GM12865 (cell line): Measurements from ENCODE around the gene CCDC12.

ENCODE experiments used
- DNase-seq: peaks from one replicate; pipeline ENCODE4 v3.0.0; 2010; ENCODE audit warnings: low read depth
- H3K4me3 ChIP-seq: 2 replicates; pipeline ENCODE4 v1.5.1; 2011; ENCODE audit warnings: mild to moderate bottlenecking, low read depth, low read length, control low read depth
- TF ChIP-seq, protein P1 (sequence below): IDR thresholded peaks from 2 replicates; pipeline ENCODE4 v1.5.1; 2011; ENCODE audit warnings: low read length, control low read depth, low read depth, inconsistent platforms; ENCODE audit not compliant: insufficient read depth; ENCODE audit errors: missing control alignments

The CCDC12 gene

DNA sequence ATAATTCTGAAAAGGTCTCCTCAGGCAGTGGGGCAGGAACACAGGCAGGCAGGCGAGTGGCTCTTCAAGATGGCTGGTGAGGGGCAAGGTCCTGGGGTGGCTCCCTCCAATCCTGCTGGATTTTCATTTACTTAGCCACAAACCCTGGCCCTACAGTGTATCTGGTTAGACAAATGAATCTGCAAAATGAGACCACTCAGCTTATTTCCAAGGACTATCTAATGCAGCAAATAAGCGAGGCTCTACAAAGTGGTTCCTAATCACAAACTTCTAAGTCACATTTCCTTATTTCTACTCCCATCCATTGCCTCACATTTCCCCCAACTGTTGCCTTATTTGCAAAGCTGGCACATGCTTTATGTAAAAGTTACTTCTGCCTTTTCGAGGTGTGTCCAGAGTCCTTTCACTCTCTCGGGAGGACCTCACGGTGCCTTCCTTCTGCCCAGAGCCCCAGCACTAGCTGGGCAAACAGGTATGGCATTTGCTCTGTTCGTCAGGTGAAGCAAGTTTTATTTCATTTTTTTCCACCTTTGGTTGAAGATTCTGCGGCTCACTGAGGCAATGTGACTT, 40.5 kb downstream of the CCDC12 start:
- no peak for DNase-seq

DNA sequence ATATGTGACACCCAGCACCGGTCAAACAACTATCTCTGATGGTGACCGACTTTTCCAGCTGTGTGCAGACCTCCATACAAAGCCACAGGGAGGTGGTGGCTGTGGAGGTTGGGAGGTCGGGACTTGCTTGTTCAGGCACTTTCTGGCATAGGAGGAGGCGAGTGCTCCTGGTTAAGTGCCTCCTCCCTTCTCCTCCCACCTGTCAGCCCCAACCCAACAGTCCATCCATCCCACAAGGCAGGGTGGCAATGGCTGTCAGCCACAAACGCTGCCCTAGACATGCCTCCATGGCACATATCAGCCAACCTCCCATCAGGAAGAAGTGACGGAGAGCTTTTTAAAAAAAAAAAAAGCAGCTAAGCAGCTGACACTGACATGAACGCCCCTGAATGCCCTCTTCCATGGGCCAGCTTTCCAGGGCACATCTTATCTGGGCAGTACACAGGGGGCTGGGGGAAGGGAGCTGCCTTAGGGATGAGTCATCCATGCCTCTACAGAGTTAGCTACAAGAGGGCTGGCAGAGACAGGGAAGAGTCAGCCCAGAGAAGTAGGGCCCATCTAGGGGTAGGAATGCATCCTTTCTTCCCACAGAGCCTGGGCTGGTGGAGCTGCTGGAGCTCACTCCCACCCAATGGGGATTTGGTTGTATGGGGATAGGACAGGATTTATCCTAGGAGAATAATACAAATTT, 41.2 kb downstream of the CCDC12 start:
- TF ChIP-seq, protein P1, sequence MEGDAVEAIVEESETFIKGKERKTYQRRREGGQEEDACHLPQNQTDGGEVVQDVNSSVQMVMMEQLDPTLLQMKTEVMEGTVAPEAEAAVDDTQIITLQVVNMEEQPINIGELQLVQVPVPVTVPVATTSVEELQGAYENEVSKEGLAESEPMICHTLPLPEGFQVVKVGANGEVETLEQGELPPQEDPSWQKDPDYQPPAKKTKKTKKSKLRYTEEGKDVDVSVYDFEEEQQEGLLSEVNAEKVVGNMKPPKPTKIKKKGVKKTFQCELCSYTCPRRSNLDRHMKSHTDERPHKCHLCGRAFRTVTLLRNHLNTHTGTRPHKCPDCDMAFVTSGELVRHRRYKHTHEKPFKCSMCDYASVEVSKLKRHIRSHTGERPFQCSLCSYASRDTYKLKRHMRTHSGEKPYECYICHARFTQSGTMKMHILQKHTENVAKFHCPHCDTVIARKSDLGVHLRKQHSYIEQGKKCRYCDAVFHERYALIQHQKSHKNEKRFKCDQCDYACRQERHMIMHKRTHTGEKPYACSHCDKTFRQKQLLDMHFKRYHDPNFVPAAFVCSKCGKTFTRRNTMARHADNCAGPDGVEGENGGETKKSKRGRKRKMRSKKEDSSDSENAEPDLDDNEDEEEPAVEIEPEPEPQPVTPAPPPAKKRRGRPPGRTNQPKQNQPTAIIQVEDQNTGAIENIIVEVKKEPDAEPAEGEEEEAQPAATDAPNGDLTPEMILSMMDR, result no peak
- DNase-seq, result no peak
- no peak overlapping the region for H3K4me3 ChIP-seq

More for the DNA sequence above, 40.5 kb downstream of the CCDC12 start:
- H3K4me3 ChIP-seq, result no peak overlapping the region
- TF ChIP-seq, protein P1, result no peak

DNA sequence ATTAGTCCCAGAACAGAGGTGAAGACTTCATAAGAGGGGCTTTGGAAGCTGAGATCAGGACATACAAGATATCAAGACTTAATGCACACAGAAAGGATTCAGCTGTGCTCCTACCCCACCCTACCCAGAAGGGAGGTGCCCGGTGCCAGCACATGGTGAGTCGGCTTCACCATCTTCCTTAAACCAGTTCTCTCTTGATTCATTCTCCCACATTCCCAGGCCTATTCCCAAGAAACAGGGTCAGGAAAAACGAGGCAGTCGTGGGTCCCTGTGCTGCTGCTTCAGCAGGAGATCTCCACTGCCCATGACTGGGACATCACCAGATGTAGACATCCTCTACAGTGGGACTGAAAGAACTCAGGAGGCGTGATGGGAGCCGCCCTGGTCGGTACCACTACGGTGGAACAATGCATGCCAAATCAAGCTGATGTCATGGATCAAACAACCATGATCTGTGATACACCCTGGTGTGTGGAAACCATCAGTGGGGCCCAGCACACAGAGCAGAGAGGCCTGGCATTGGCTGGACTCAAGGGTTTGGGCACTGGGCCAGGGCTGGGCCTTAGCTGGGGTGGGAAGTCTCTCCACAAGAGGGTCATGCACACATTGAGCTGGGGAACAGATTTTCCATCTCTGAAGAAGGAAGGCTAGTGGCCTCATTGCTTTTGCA, 41.9 kb downstream of the CCDC12 start:
- DNase-seq, result no peak
- TF ChIP-seq, protein P1, result no peak

DNA sequence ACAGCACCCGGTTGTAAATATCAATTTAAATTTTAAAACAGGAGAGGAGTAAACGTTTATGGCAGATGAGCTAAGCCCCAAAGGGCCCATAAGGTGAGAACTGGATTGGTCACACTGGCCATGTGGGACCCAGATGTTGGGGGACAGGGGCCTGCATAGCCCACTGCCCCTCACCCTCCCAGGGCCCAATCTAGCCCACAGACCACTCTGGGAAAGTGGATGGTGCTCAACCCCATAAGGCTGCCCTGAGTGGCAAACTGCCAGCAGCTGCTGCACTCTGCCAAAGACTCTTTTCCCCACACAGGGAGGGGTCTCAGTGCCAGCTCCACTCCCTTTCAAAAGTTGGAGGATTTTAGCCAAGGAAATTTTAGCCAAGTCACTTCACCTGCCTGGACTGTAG, 42.5 kb downstream of the CCDC12 start:
- H3K4me3 ChIP-seq, result no peak overlapping the region
- DNase-seq, result no peak
- TF ChIP-seq, protein P1, result no peak

More for the DNA sequence above, 41.9 kb downstream of the CCDC12 start:
- no peak overlapping the region for H3K4me3 ChIP-seq

DNA sequence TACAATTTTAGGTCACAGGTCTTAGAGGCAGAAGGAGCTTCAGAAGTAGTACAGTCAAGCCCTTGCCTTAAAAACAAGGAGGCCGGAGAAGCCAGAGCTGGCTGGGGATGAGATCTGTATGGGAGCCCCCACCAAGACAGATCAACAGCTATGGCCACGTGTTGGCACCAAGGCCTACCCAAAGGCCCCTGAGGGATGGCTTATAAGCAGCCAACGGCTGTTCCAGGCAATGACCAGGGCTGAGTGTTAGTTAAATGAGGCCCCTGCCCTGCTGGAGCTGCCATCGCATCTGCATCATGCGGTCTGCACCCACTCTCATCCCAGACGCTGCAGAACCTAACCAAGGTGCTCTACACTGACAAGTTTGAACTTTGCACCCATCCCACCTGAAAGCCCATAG, 43.3 kb downstream of the CCDC12 start:
- no peak overlapping the region for H3K4me3 ChIP-seq
- no peak for DNase-seq
- TF ChIP-seq, protein P1, result no peak

DNA sequence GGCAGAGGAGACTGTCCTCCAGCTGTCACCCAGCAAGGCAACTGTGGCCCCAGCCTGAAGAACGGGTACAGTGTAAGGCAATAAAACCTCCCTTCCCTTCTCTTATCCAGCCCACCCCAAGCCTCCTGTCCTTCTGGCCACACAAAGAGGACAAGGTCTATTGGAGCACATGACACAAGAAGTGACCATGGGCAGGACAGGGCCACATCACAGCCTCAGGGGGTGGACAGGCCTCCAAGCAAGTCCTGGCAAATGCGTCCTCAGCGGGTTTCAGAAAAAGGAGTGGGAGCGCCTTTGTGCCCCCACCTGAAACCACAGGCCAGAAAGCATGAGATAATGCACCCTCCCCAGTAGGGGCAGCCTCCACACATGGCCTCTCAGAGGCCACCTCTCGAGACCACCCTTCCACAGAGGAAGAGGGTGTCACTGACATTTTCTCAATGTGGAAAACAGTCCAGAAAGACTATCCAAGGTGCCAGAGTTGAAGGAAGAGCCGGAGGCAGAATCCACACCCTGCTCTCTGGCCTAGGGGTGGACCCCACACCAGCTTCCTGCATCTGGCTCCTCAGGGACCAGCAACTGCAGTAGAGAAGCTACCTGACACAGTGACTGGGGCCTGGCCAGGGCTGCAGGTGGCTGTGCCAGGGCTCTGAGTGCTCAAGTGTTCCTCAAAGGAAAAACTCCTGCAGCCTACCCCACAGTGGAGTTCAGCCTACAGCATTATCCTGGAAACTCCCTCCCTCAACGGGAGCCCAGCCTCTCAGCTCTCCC, 43.9 kb downstream of the CCDC12 start:
- no peak for DNase-seq
- TF ChIP-seq, protein P1, result no peak
- no peak overlapping the region for H3K4me3 ChIP-seq
